NT2/D1 (cell line): ENCODE results near the gene FLAD1.

Source experiments
- SUZ12 ChIP-seq: IDR thresholded peaks from 2 replicates; pipeline ENCODE4 v1.6.1; 2011; ENCODE audit not compliant: insufficient read length, insufficient read depth; ENCODE audit errors: extremely low read depth
- YY1 ChIP-seq: IDR thresholded peaks from 2 replicates; pipeline ENCODE4 v1.6.1; 2011; ENCODE audit not compliant: insufficient read length, insufficient read depth

DNA sequence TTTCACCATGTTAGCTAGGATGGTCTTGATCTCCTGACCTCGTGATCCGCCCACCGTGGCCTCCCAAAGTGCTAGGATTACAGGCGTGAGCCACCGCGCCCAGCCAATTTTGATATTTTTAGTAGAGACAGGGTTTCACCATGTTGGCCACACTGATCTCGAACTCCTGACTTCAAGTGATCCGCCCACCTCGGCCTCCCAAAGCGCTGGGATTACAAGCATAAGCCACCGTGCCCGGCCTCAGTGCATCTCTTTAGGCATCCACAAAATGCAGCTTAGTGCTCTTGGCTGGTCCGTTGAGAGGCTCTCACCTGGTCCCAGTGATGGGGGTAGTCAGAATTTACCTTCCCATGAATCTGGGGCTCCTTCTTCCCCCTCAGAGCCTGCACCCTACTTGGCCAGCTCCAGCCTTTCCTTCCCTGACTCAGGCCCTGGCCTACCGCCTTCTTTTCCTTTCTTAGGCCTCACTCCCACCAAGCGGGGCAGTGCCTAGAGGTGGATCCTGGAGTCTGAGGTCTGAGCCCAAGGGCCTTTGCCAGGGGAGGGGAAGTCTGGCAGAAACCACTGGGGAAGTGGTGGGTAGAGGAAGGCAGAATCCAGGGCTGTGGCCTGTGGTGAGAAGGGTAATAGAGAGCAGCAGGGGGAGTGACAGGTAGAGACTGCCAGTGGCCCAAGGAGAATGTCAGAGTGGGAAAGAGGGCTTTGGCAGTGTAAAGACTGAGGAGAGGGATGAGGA lies 14.0 kb downstream of the FLAD1 start:
- TF ChIP-seq YY1 (no peak), SUZ12 (no peak)
